ENCODE results near the gene OR51E2.

DNA sequence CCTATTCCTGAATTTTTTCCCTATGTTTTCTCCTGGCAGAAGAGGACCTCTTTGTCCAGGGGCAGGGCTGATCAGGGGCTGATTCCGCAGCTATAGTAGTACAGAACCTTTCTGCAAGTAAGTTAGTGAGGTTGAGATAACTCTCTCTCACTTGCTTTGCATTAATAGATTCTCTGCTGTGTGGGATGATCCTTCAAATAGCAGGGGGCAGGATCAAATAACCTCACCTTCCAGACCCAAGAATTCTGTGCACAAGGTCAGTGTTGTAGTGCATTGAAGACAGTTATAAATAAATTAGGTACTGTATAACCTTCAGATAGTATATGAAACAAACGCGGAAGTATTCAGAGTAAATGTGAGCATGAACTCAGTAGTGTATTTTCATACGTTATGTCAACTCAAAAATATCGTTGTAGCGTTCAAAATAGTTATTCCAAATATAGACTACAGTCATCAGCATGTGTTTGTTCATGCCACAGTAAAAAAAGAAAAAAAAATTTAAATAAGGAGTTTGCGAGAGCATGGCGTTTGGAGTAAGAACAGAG, 7.2 kb upstream of the OR51E2 start:
- TF ChIP-seq CTCF (tag by site-specific recombination; IDR thresholded peaks at IDR 0.05) (no peak), REST (tag by site-specific recombination; IDR thresholded peaks at IDR 0.05) (no peak), ELK4 (IDR thresholded peaks at IDR 0.05; ENCODE audit: borderline replicate concordance, low read depth, low read length) (no peak), ZNF473 (tag by site-specific recombination; IDR thresholded peaks at IDR 0.05) (no peak), OSR2 (tag by site-specific recombination; IDR thresholded peaks at IDR 0.05) (no peak), SETDB1 (IDR thresholded peaks at IDR 0.05; ENCODE audit: insufficient read length, low read length) (no peak), ZNF768 (tag by site-specific recombination; IDR thresholded peaks at IDR 0.05) (no peak), ZBTB7A (tag by site-specific recombination; IDR thresholded peaks at IDR 0.05; ENCODE audit: low read depth) (no peak), ZNF292 (tag by site-specific recombination; IDR thresholded peaks at IDR 0.05; ENCODE audit: borderline replicate concordance, low read depth) (no peak)
